ENCODE measurements around the gene HNRNPC.

HNRNPC gene

DNA sequence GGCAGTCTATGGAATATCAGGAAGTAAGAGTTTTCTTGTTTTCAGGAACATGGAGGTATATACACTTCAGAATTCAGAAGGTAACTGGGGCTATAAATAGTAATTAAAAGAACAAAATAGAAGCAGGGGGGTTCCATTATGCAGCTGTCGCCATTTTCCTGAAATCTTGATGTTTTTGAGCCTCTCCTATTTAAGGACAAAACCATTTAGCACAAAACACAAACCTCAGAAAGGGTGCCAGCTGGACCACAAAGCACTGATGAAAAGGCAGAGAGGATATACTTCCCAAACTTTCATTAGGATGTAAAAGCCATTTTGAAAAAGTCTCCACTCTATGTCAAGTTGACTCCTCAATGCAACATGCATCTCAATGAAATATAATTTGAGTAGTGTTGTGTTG, 59.2 kb downstream of the HNRNPC start:
- DNase-seq, result no peak

DNA sequence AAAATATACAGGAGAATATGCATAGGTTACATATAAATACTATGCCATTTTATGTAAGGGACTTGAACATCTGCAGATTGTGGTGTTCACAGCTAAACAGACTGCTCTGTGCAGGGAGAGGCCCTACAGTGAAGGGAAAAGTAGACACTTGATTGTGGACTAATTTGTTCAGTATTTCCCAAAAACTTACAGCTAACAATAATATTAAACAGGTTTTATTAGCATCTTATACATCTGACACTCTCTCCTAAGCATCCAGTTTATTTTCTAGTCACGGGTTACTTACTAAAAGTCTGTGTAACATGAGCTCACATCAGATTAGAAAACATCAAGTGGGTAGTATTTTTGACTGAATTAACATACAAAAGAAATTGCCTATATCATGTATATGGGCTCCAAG, 60.1 kb downstream of the HNRNPC start:
- DNase-seq, result no peak

DNA sequence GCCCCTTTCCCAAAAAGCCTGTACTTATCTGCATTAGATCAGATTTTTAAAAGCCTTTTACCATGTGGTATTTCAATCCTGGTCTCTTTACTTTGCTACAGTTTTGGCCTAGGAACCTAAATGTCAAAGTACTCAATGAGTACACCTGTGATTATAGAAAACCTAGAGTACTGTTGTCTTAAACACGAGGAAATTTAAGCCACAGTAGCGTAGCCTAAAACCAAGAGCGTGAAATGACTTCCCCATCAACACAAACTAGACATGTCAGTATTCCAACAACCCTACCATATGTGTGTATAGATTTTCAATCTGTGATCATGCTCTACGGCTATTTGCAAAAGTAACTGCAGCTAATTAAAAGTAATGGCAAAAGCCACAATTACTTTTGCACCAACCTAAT, 60.7 kb downstream of the HNRNPC start:
- no peak for DNase-seq

GRCh38 chr14:21206753-21207684, 62.2 kb downstream of the HNRNPC start:
- DNase-seq, result no peak

- DNase-seq, result no peak
Measured at GRCh38 chr14:21205678-21206581, 63.3 kb downstream of the HNRNPC start.

DNA sequence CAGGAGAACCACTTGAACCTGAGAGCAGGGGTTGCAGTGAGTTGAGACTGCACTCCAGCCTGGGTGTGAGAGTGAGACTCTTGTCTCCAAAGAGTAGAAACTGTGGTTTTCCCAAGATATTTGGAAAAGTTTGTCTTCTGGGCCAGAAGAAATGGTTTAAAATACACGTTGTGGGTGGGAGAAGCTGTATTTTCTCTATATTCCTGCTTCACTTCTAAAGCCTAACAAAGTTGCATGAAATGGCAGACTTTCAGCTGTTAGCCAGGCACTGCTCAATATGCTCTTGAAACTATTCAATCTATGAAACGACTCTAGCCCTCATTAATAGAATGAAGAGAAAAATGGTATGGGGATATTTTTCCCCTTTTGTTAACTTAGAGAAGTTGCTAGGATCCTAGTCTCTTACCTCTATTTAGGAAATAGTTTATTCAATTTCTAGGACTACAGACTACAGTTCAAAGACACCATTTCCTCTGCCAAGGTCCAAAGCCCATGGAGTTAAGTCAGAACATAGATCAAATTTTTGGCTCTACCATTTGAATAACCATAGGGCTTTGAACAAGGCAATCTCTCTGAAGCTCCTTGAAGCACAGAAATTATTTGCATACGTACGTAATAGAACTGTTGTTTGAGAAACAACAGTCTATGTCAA, 64.1 kb downstream of the HNRNPC start:
- DNase-seq, result no peak

- no peak for DNase-seq
Measured at GRCh38 chr14:21204167-21205025, 64.8 kb downstream of the HNRNPC start.

DNA sequence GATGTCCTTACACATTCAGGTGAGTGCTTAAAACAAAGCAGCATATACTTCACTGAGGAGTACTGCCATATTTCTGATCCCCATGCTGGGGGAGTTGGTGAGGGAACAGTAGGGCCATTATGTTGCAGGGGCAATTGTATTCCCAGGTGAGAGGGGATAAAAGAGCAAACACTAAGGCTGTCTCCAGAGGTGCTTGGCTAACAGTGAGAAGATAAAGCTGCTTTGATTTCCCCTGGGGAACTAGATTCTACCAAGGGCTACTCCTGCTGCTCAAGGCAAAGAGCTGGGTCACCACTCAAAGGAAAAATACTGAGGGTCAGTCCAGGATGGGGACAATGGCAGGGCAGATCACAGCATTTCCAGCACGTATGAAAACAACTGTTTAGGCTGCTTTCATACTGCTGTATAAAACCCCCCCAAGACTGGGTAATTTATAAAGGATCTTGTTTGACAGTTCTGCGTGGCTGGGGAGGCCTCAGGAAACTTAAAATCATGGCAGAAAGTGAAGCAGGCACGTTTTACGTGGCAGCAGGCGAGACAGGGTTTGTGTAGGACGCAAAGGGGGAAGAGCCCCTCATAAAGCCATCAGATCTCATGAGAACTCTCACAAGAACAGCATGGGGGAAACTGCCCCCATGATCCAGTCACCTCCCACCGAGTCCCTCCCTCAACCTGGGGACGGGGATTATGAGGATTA, 65.6 kb downstream of the HNRNPC start:
- DNase-seq, result no peak

GRCh38 chr14:21202463-21203358, 66.5 kb downstream of the HNRNPC start:
- DNase-seq, result no peak

- DNase-seq, result no peak
Measured at GRCh38 chr14:21201732-21202462, 67.3 kb downstream of the HNRNPC start.

DNA sequence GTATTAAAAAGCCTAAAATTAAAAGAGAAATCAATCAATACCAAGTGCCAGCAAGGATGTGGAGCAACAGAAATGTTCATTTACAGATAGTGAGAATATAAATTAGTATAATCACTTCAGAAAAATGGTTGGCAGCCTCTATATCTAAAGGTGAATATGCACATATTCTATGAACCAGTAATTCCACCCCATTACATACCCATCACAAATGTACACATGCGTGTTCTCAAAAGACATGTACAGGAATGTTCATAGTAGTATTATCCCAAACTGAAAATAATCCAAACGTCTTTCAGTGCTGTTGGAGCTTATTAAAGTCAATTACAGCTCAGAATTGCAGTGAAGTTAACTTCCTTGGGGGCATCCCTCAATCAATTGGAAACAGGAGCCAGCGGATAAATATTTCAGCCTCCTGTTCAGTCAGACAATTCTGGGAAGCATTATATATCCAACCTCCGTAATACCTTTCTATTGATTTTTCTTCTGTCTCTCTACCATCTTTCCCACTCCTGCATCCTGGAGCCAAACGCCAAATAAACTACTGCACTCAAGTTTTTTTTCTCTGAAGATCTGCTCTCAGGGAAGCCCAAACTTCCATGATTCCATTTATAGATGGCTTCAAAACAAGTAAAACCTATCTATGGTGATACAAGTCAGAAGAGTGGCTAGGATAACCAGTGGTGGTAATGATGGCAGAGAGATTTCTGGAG, 68.3 kb downstream of the HNRNPC start:
- no peak for DNase-seq

DNA sequence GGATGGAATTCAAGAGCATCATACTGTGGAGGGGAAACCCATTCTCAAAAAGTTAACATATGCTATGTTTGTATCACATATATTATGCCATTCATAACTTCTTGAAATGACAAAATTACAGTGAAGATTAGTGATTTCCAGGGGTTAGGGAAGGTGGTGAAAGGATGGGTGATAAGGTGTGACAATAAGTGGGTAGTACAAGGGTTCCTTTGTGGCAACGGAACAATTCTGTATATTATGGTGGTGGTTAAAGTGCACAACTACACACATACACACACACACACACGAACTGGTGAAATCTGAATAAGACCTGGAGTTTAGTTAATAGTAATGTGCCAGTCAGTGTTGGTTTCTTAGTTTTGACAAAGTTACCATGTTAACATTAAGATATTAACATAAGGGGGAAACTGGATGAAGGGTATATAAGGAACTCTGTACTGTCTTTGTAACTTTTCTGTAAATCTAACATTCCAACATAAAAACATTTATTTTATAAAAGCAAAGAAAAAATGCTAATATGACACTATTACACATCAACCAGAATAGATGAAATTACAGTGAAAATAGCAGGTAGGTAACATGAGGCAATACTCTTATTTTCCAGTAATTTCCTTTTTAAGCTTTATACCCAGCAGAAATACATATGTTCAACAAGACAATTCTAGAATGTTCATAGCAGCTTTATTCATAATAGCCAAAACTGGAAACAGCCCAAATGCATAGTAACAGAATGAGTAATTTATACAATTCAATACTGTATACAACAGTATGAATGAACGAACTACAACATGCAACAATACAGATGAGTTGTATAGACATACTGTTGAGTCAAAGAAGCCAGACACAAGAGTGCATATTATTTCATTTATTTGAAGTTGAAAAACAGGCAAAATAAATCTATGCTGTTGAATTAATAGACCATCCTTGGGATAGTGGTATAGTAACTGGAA, 69.4 kb downstream of the HNRNPC start:
- no peak for DNase-seq

DNA sequence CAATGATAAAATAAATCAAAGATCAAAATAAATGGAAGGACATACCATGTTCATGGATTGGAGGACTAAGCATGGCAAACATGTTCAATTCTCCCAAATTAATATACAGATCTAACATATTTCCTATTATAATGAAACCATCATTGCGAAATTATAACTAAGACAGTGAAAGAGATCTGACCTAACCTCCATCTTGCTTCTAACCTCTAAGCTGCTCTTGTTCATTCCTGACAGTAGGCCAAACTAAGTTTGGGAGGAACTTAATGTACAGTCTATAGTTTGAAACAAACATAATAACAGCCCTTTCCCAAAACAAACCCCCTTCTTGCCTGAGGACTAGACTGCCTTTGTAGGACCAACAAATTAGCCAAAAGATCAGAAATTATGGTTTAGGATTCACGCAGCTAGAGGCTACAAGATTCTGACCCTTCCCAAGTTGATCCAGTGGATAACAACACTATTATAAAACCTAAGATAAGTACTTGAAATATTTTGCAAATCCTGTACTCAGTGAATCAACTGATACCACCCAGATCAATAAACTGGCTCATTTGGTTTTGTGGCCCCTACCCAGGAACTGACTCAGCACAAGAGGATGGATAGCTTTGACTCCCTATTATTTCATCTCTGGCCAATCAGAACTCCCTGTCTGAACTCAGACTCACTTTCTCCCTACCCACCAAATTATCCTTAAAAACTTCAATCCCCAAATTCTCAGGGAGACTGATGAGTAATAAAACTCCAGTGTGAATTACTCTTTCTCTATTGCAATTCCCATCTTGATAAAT, 71.6 kb downstream of the HNRNPC start:
- DNase-seq, result no peak

DNA sequence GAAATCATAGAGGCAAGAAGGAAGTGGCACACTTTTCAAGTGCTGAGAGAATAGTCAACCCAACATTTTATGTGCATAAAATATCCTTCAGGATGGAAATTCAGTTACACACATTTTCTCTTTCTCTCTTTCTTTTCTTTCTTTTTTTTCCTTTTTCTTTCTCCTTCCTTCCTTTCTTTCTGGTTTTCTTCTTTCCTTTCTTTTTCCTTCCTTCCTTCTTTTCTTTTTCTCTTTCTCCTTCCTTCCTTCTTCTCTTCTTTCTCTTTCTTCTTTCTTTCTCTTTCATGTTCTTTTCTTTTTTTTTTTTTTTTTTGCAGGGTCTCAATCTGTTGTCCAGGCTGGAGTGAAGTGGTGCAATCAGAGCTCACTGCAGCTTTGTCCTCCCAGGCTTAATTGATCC, 74.6 kb downstream of the HNRNPC start:
- no peak for DNase-seq

DNA sequence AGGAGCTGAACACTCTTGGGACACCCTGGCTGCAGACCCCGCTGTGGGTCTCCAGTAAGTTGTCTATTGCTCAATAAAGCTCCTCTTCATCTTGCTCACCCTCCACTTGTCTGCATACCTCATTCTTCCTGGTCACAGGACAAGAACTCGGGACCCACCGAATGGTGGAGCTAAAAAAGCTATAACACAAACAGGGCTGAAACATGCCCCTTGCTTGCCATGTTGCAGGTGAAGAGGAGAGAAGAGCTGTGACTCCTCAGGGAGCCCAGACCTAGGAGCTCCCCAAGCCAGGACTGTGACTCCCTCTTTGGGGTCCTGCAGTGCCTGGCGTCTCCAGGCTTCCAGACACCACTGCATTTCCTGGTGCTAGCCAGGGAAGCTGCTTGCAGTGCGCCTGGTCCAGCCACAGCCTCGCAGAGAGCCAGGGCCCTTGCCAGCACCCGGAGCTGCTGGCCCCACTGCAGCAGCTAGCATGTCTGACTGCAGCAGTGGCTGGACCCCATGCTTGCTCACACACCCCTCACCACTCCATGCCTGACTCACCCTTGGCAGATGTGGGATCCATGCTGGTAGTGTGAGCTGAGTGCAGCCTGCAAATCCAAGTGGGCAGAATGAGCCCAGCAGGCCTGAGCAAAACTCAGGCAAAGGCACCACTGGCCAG, 76.2 kb downstream of the HNRNPC start:
- no peak for DNase-seq

DNA sequence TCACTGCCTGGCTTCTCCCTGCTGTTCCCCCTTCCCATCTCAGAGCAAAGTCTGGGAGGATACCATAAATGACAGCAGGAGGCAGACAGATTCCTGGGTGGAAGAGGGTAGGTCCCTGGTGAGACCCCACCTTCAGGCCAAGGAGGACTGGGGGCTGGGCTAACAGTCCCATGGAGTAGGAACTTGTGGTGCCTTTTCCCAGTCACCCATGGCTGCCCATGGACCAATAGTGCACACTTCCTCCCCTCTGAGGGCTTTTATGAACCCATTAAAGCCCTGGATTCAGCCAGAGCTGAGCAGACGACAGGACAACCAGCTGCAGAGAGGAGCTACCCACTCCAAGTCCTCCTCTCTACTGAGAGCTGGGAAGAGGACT, 76.8 kb downstream of the HNRNPC start:
- no peak for DNase-seq
